HG03108 (cell line): ENCODE data around the gene RIMS3.

Experiments
- ATAC-seq: cut with Tn5 transposase; IDR thresholded peaks from one replicate; pipeline ENCODE4 v1.9.1; 2021; ENCODE audit warnings: moderate library complexity; ENCODE audit not compliant: unreplicated experiment

RIMS3 gene

GRCh38 chr1:40653851-40654537 lies 11.5 kb downstream of the RIMS3 start:
- no peak for ATAC-seq

GRCh38 chr1:40652979-40653378 lies 12.5 kb downstream of the RIMS3 start:
- no peak for ATAC-seq

DNA sequence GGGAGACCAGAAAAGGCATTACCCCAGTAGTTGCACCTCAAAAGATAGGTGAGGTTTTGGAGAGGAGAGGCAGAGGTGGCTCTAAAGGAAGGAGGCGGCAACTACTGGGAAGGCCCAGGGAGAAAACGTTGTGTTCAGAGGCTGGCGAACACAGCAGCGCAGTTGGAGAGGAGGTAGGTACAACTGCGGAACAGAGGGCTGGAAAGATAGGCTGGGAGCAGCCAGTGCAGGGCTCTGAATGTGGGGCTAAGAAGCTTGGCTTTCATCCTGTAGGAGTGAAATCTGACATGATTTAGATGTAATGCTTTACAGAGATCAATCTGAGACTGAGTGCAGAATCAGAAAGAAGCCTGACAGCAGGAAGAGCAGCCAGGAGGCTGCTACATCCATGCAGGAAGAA lies 13.0 kb downstream of the RIMS3 start:
- ATAC-seq: no peak

DNA sequence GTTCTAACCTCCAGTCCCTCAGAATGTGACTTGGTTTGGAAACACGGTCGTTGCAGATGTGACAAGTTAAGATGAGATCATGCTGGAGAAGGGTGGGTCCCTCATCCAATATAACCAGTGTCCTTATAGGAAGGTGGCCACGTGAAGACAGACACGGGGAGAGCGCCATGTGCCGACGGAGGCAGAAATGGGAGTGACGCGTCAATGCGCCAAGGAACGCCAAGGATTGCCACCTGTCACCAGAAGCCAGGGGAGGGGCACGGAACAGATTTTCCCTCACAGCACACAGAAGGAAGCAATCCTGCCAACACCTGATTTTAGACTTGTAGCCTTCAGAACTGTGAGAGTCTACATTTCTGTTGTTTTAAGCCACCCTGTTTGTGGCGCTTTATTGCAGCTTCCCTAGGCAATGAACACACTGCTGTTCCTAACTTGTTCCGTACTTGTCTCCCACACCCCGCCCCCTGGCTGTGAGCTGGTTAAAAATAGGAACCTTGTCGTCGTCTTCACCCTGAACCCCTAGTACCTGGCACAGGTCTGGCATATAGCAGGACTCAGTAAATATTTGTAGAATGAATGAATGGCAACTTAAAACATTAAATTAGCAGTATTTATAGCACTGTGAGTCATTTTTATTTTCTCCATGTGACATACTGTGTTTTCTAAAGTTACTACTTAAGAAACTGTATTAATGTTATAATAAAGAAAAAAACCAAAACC lies 14.2 kb downstream of the RIMS3 start:
- no peak for ATAC-seq

- ATAC-seq: no peak
Observed at GRCh38 chr1:40650075-40650474, 15.4 kb downstream of the RIMS3 start.

GRCh38 chr1:40649592-40649930 lies 15.9 kb downstream of the RIMS3 start:
- no peak for ATAC-seq

GRCh38 chr1:40648928-40649591 lies 16.4 kb downstream of the RIMS3 start:
- no peak for ATAC-seq

GRCh38 chr1:40648200-40648599 lies 17.3 kb downstream of the RIMS3 start:
- no peak for ATAC-seq

- ATAC-seq: no peak
Observed at GRCh38 chr1:40646315-40646714, 19.2 kb downstream of the RIMS3 start.

DNA sequence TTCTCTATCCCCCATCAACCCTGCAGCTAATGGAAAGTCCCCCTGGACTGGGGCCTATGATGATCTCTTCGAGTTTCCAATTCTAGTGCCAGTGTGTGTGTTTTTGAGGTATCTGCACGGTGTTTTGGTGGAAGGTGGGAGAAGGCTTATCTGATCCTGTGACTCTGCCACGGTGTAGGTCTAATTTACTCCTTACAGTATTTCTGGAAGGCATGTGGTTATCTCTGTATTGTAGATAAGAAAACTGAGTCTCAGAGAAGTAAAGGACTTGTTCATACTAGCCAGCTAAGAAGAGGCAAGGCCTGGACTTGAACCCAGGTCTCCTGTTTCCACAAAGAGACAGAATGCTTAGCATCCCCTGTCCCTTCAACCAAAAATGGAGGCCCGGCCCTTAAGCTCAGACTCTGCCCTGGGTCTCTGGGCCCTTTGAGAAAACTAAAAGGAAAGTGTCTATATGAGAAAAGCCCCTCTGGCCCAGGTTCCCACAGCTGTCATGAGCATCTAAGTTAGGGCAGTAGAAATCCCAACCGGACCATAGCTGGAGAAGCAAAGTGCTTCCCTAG lies 20.3 kb downstream of the RIMS3 start:
- ATAC-seq: no peak

GRCh38 chr1:40641601-40642242 lies 23.8 kb downstream of the RIMS3 start:
- no peak for ATAC-seq

- ATAC-seq: no peak
Observed at GRCh38 chr1:40640314-40641076, 25.0 kb downstream of the RIMS3 start.

- no peak for ATAC-seq
Observed at GRCh38 chr1:40638097-40639036, 27.1 kb downstream of the RIMS3 start.

DNA sequence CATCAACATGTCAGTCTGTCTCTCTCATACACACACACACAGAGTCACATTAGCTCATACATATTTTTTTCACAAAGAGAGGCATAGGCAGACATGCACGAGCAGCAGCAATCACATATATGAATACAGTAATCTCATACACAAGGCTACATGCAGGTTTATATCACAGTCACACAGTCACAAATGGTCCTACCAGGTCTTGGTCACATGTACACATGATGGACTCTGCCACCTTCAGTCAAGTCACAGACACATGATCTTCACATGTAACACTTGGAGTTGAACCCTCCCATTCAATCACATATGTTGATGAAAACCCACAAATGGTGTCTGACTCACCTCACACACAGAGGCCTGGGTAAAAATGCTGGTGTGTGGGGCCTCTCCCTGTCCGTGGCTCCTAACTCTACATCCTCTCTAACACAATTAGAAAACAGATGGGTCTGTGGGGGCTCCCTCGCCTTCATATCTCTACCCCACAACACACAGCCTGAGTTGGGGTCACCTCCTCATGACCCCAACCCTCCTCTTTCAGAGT lies 27.9 kb downstream of the RIMS3 start:
- ATAC-seq: no peak

- no peak for ATAC-seq
Observed at GRCh38 chr1:40636777-40637176, 28.7 kb downstream of the RIMS3 start.

- ATAC-seq: no peak
Observed at GRCh38 chr1:40635763-40636500, 29.6 kb downstream of the RIMS3 start.

DNA sequence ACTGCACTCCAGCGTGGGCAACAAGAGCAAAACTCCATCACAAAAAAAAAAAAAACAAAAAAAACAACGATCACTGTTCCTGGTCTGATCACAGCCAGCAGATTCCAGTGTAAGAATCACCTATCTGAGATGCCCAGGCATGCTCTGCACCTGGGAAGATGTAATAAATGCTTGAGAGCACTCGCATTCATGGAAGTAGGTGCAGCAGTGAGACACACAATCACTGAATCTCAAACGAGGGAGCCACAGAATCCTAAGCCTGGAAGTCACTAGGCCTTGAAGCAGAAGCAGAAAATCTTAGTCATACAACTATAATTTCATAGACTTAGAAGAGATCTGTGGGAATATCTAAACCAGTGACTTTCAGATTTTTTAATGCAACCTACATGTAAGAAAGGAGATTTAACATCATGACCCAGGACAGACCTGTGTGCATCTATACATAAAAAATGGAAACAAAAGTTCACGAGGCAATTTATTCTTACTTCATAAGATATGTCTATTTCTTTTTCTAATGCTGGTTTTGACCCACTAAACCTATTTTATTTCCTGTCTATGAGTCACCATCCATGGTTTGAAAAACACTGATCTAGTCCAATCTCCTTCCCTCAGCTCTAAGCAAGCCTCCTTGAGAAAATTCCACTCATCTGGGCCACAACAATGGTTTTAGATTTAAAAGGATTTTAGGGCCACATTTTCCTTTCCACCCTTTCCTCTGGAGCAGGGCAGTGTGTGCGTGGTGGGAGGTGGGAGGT lies 30.4 kb downstream of the RIMS3 start:
- no peak for ATAC-seq

DNA sequence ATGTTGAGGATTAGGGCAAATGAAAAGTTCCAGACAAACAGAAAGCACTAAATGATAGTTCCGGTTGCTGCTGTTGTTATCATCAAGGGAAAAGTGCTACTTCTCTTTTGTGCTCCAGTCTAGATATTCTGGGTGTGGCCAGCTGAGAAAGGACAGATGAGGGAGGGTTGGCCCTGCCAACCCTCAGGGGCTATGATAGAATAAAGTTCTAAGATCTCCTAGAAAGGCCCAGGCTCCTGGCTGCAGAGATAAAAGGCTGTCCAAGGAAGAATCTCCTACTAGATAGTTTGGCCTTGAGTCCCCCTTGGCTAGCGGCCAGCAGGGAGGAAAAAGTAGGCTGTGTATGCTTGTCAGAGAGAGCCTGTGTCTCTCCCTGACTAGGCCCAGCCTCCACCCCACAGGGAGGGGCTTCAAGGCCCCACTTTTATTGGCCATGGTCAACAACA lies 31.5 kb downstream of the RIMS3 start:
- ATAC-seq: no peak
